Renal pelvis (tissue), 4 donors: ENCODE results near the gene SHD. TPM values are rescaled to one million over a fixed set of nuclear protein-coding genes. Genes with fewer than 3 reads are reported as not detected.
"Not testable (repeated sequence)": the region's sequence is repeated elsewhere in the genome, so short reads cannot be mapped to it uniquely, and the experiment has no call there.

Experiments used
- DNase-seq: peaks from one replicate; pipeline ENCODE4 v3.0.0-alpha.2; 2013
- polyA plus RNA-seq, 3 donors: library from polyadenylated mRNA; unstranded; fragments of 120-200 nt; gene quantifications; one replicate each; pipeline ENCODE4 v1.2.1, GENCODE V29; 2013; ENCODE audit not compliant: insufficient read length in 3 of 3

SHD gene
- polyA plus RNA-seq, 3 donors, result 1.3 to 2.8 (median 2.1) TPM

GRCh38 chr19:4266253-4267000, 12.6 kb upstream of the SHD start:
- DNase-seq, result no peak

- no peak for DNase-seq
These were observed 11.8 kb upstream of the SHD start for GRCh38 chr19:4267101-4267900.

GRCh38 chr19:4267901-4268815, 10.9 kb upstream of the SHD start:
- no peak for DNase-seq

GRCh38 chr19:4268816-4269430, 10.1 kb upstream of the SHD start:
- no peak for DNase-seq

GRCh38 chr19:4272894-4273293, 6.2 kb upstream of the SHD start:
- no peak for DNase-seq

- DNase-seq, result not testable (repeated sequence)
These were observed 4.8 kb upstream of the SHD start for GRCh38 chr19:4274321-4274686.

GRCh38 chr19:4277191-4277696, 1.8 kb upstream of the SHD start:
- DNase-seq, result no peak

GRCh38 chr19:4278010-4278409, 1.1 kb upstream of the SHD start:
- no peak for DNase-seq

GRCh38 chr19:4279267-4279529, 132 bp downstream of the SHD start:
- no peak for DNase-seq

GRCh38 chr19:4279530-4280422, 710 bp downstream of the SHD start:
- DNase-seq, result no peak

- DNase-seq, result no peak
These were observed 5.3 kb downstream of the SHD start for GRCh38 chr19:4284176-4284958.

GRCh38 chr19:4284974-4285373, 5.9 kb downstream of the SHD start:
- DNase-seq, result no peak

GRCh38 chr19:4286141-4286540, 7.1 kb downstream of the SHD start:
- not testable (repeated sequence) for DNase-seq

- DNase-seq, result no peak
These were observed 9.2 kb downstream of the SHD start for GRCh38 chr19:4288091-4288777.

- DNase-seq, result no peak
These were observed 12.2 kb downstream of the SHD start for GRCh38 chr19:4291184-4291732.

GRCh38 chr19:4292515-4292914, 13.4 kb downstream of the SHD start:
- DNase-seq, result no peak

- no peak for DNase-seq
These were observed 15.3 kb downstream of the SHD start for GRCh38 chr19:4294389-4294788.

GRCh38 chr19:4295972-4296771, 17.1 kb downstream of the SHD start:
- no peak for DNase-seq
